Stimulated activated naive CD8-positive, alpha-beta T cell treated with anti-CD3 and anti-CD28 coated beads, Interleukin-15, Interleukin-2, amounts not matched to agents 100 U/mL and 50 U/mL, for 24 hours (primary cell): ENCODE results near the gene GDPGP1.
"Not testable (repeated sequence)": the region's sequence is repeated elsewhere in the genome, so short reads cannot be mapped to it uniquely, and the experiment has no call there.

Experiments
- ATAC-seq: fragments of 150-1000 bp; cut with Tn5 transposase; one replicate; pipeline ENCODE4 v1.10.0; 2021
- DNase-seq: peaks from one replicate; pipeline ENCODE4 v3.0.0; 2021

The GDPGP1 gene

GRCh38 chr15:90225504-90226234 lies 8.3 kb upstream of the GDPGP1 start:
- DNase-seq, result no peak
- no peak for ATAC-seq

GRCh38 chr15:90227336-90227735 lies 6.7 kb upstream of the GDPGP1 start:
- DNase-seq, result no peak
- no peak for ATAC-seq

- DNase-seq (no peak), ATAC-seq (no peak)
Observed at GRCh38 chr15:90227816-90228772, 5.9 kb upstream of the GDPGP1 start.

- DNase-seq, result no peak
- no peak for ATAC-seq
Observed at GRCh38 chr15:90228960-90229359, 5.0 kb upstream of the GDPGP1 start.

- DNase-seq, result no peak
- no peak for ATAC-seq
Observed at GRCh38 chr15:90230071-90230494, 3.9 kb upstream of the GDPGP1 start.

- DNase-seq (no peak), ATAC-seq (no peak)
Observed at GRCh38 chr15:90230610-90231009, 3.4 kb upstream of the GDPGP1 start.

GRCh38 chr15:90231028-90232017 lies 2.7 kb upstream of the GDPGP1 start:
- ATAC-seq (peak; percentile 28), DNase-seq (peak; percentile 69)

- DNase-seq, result no peak
- no peak for ATAC-seq
Observed at GRCh38 chr15:90232196-90232595, 1.8 kb upstream of the GDPGP1 start.

- no peak for DNase-seq
- no peak for ATAC-seq
Observed at GRCh38 chr15:90232941-90233386, 1.0 kb upstream of the GDPGP1 start.

GRCh38 chr15:90233387-90234095 lies 468 bp upstream of the GDPGP1 start, which contains the start of gene CIB1:
TSS of gene CIB1 (minus strand) at chr15:90233941. CDS start at chr15:90233885, 56 bp downstream.
- DNase-seq (peak; percentile 97), ATAC-seq (peak; percentile 91)

GRCh38 chr15:90239371-90239770 lies 5.4 kb downstream of the GDPGP1 start:
- DNase-seq, result no peak
- ATAC-seq, result no peak

- ATAC-seq, result no peak
- no peak for DNase-seq
Observed at GRCh38 chr15:90240856-90241255, 6.8 kb downstream of the GDPGP1 start.

- no peak for ATAC-seq
- no peak for DNase-seq
Observed at GRCh38 chr15:90241343-90242192, 7.6 kb downstream of the GDPGP1 start.

- DNase-seq (no peak), ATAC-seq (no peak)
Observed at GRCh38 chr15:90243943-90244639, 10.1 kb downstream of the GDPGP1 start.

- ATAC-seq (no peak), DNase-seq (no peak)
Observed at GRCh38 chr15:90248789-90249202, 14.8 kb downstream of the GDPGP1 start.

GRCh38 chr15:90249203-90249863 lies 15.3 kb downstream of the GDPGP1 start, which contains the start of gene TTLL13:
TSS of gene TTLL13 (plus strand) at chr15:90249556. CDS start at chr15:90250631, 1,075 bp downstream.
- DNase-seq (peak; percentile 91), ATAC-seq (peak; percentile 95)

GRCh38 chr15:90257776-90258175 lies 23.8 kb downstream of the GDPGP1 start:
- no peak for ATAC-seq
- DNase-seq, result no peak

GRCh38 chr15:90259524-90259923 lies 25.5 kb downstream of the GDPGP1 start:
- no peak for DNase-seq
- ATAC-seq, result peak; percentile 19

GRCh38 chr15:90260731-90261130 lies 26.7 kb downstream of the GDPGP1 start:
- not testable (repeated sequence) for ATAC-seq, DNase-seq
